HepG2 (cell line): Measurements from ENCODE around the gene FBXL20. TPM values are rescaled to one million over a fixed set of nuclear protein-coding genes. Genes with fewer than 3 reads are reported as not detected.
A peak's percentile ranks its signal among the peaks of the same experiment; 100 is the strongest.

Source experiments
- ATAC-seq: fragments of 200-7000 bp; cut with Tn5 transposase; 3 replicates; pipeline ENCODE4 v1.9.1; 2020; ENCODE audit warnings: mild to moderate bottlenecking, moderate library complexity
- BruUV-seq: library from RNA; stranded (reverse); fragments of 400-500 nt; replicated peaks from 2 replicates; lab custom pipeline; 2021; lab: Mats Ljungman, UMichigan
- CTCF ChIA-PET: fragments of 300-600 bp; formaldehyde crosslinking; extraction: SDS; loops from one replicate; lab custom pipeline; 2021; ENCODE audit warnings: low total read pairs, inconsistent platforms, low intra/inter-chr PET ratio; lab: Yijun Ruan, JAX
- POLR2A ChIA-PET: fragments of 350-600 bp; sonication (Branson Sonifier 250); formaldehyde crosslinking; loops from one replicate; lab custom pipeline; 2020; ENCODE audit warnings: antibody characterized with exemption, inconsistent platforms; lab: Yijun Ruan, JAX
- DNase-seq: peaks from one replicate; pipeline ENCODE4 v3.0.0-alpha.2; 2015; ENCODE audit warnings: low spot score
- FAIRE-seq: peaks from 3 replicates; lab custom pipeline; 2011; peaks lifted over from hg19 to GRCh38; lab: Jason Lieb, UNC
- H2AFZ ChIP-seq: one replicate; pipeline ENCODE4 v1.6.1; 2011; ENCODE audit warnings: low read length, inconsistent platforms
- H3K27ac ChIP-seq: fragments of 300-600 bp; 3 replicates; pipeline ENCODE4 v1.8.0; 2011; ENCODE audit warnings: mixed run types, mild to moderate bottlenecking, mixed read lengths, low read length, inconsistent platforms; ENCODE audit not compliant: insufficient read depth; ENCODE audit errors: extremely low read length
- H3K27me3 ChIP-seq, 2 experiments: fragments of 200-600 bp in 1 of 2; 2 replicates in 1 of 2; 3 replicates in 1 of 2; pipeline versions ENCODE4 v1.6.0 to v1.8.0; 2011; ENCODE audit warnings: low read length in 2 of 2, mild to moderate bottlenecking in 2 of 2, moderate library complexity in 2 of 2, inconsistent platforms in 1 of 2; ENCODE audit not compliant: insufficient read depth in 2 of 2, control insufficient read depth in 1 of 2
- H3K36me3 ChIP-seq, 2 experiments: fragments of 200-600 bp in 1 of 2; replicated peaks in 1 of 2; 2 replicates in 1 of 2; 3 replicates in 1 of 2; pipeline versions ENCODE4 v1.5.1 to v1.8.0; 2011; ENCODE audit warnings: low read length in 2 of 2, inconsistent platforms in 1 of 2; ENCODE audit not compliant: insufficient read depth in 2 of 2, control insufficient read depth in 1 of 2
- H3K4me1 ChIP-seq: 2 replicates; pipeline ENCODE4 v1.5.1; 2012; ENCODE audit warnings: low read length, inconsistent platforms; ENCODE audit not compliant: insufficient read depth
- H3K4me2 ChIP-seq: 2 replicates; pipeline ENCODE4 v1.6.0; 2011; ENCODE audit warnings: low read depth, low read length, inconsistent platforms
- H3K4me3 ChIP-seq, 3 experiments: fragments of 200-600 bp in 1 of 3; sonication (generic), shearing (Covaris generic) in 1 of 3; replicated peaks in 1 of 3; 2 replicates each; pipeline ENCODE4 v1.5.1; 2011 to 2016; ENCODE audit warnings: low read length in 3 of 3, inconsistent platforms in 2 of 3, low read depth in 2 of 3, mild to moderate bottlenecking in 2 of 3, control low read depth in 1 of 3, mixed read lengths in 1 of 3; ENCODE audit not compliant: insufficient read depth in 1 of 3
- H3K79me2 ChIP-seq: one replicate; pipeline ENCODE4 v1.6.1; 2011; ENCODE audit warnings: low read length, inconsistent platforms; ENCODE audit not compliant: insufficient read depth
- H3K9ac ChIP-seq: 2 replicates; pipeline ENCODE4 v1.6.0; 2011; ENCODE audit warnings: mild to moderate bottlenecking, low read depth, low read length, inconsistent platforms; ENCODE audit not compliant: insufficient read depth
- H3K9me3 ChIP-seq: 2 replicates; pipeline ENCODE4 v1.5.1; 2012; ENCODE audit warnings: mild to moderate bottlenecking, low read length
- H4K20me1 ChIP-seq: 2 replicates; pipeline ENCODE4 v1.6.0; 2011; ENCODE audit warnings: inconsistent platforms, mild to moderate bottlenecking, low read length, moderate library complexity; ENCODE audit not compliant: insufficient read depth
- AGO1 ChIP-seq: fragments of 200-400 bp; formaldehyde crosslinking; IDR thresholded peaks from 2 replicates; pipeline ENCODE4 v1.6.1; 2017; ENCODE audit warnings: mild to moderate bottlenecking, low read depth, low read length, moderate library complexity; ENCODE audit not compliant: poor library complexity, severe bottlenecking
- MBNL3 ChIP-seq: fragments of 250-450 bp; sonication (Bioruptor Pico); conservative IDR thresholded peaks from 2 replicates; pipeline ENCODE4 v1.8.0; 2022; ENCODE audit warnings: mild to moderate bottlenecking, inconsistent platforms
- PREB ChIP-seq: sonication (generic); formaldehyde crosslinking; IDR thresholded peaks from 2 replicates; pipeline ENCODE4 v1.4.0; 2020; ENCODE audit warnings: missing genetic modification reagents
- TARDBP ChIP-seq: sonication (generic); formaldehyde crosslinking; IDR thresholded peaks from 2 replicates; pipeline ENCODE4 v1.8.0; 2022; ENCODE audit warnings: mild to moderate bottlenecking, missing genetic modification reagents
- TEAD3 ChIP-seq: optimal IDR thresholded peaks from 2 replicates; pipeline ENCODE3; 2016; ENCODE audit warnings: borderline replicate concordance
- THAP7 ChIP-seq: sonication (generic); formaldehyde crosslinking; IDR thresholded peaks from 2 replicates; pipeline ENCODE4 v1.8.1; 2023; ENCODE audit warnings: mild to moderate bottlenecking, missing genetic modification reagents
- TMF1 ChIP-seq: sonication (generic); formaldehyde crosslinking; IDR thresholded peaks from 2 replicates; pipeline ENCODE4 v1.8.1; 2022; ENCODE audit warnings: low read depth, missing genetic modification reagents
- YY1 ChIP-seq: IDR thresholded peaks from 2 replicates; pipeline ENCODE4 v1.6.1; 2011; ENCODE audit warnings: low read length, low read depth, moderate library complexity, mild to moderate bottlenecking; ENCODE audit not compliant: insufficient read depth, insufficient replicate concordance
- ZBTB7B ChIP-seq: sonication (generic); formaldehyde crosslinking; IDR thresholded peaks from 2 replicates; pipeline ENCODE4 v1.4.0; 2020; ENCODE audit warnings: missing genetic modification reagents
- ZFP36L2 ChIP-seq: sonication (generic); formaldehyde crosslinking; IDR thresholded peaks from 2 replicates; pipeline ENCODE4 v1.4.0; 2020; ENCODE audit warnings: missing genetic modification reagents
- ZNF225 ChIP-seq: sonication (generic); formaldehyde crosslinking; IDR thresholded peaks from 2 replicates; pipeline ENCODE4 v1.4.0; 2020; ENCODE audit warnings: mild to moderate bottlenecking, missing genetic modification reagents
- ZNF414 ChIP-seq: sonication (generic); formaldehyde crosslinking; IDR thresholded peaks from 2 replicates; pipeline ENCODE4 v1.5.0; 2020; ENCODE audit warnings: missing genetic modification reagents
- ZNF547 ChIP-seq: sonication (generic); formaldehyde crosslinking; IDR thresholded peaks from 2 replicates; pipeline ENCODE4 v1.5.1; 2020; ENCODE audit warnings: mild to moderate bottlenecking, missing genetic modification reagents
- ZNF556 ChIP-seq: sonication (generic); formaldehyde crosslinking; IDR thresholded peaks from 2 replicates; pipeline ENCODE4 v1.4.0; 2020; ENCODE audit warnings: mild to moderate bottlenecking, missing genetic modification reagents, borderline replicate concordance
- ZNF770 ChIP-seq: sonication (generic); formaldehyde crosslinking; IDR thresholded peaks from 2 replicates; pipeline ENCODE4 v1.5.0; 2020; ENCODE audit warnings: mild to moderate bottlenecking, missing genetic modification reagents
- ZSCAN9 ChIP-seq: IDR thresholded peaks from 2 replicates; pipeline ENCODE4 v1.6.1; 2016; ENCODE audit warnings: borderline replicate concordance
- WGBS: methylation state at CpG from one replicate; pipeline ENCODE4 v1.1.6; 2017; ENCODE audit warnings: low lambda C conversion rate; 5-methylcytosine and 5-hydroxymethylcytosine counted together
- in situ Hi-C: cut with HindIII; loops from 2 replicates; pipeline ENCODE4 v1.10.0; 2017; ENCODE audit warnings: low pct_unique_long_range_greater_than_20kb; ENCODE audit not compliant: extremely low pct_ligation_motif_present
- intact Hi-C: fragments of 100-400 bp; cut with micrococcal nuclease; formaldehyde crosslinking; loops from one replicate; pipeline ENCODE4 v1.10.0; 2022; ENCODE audit not compliant: unreplicated experiment
- polyA plus RNA-seq, 8 experiments: library from polyadenylated mRNA; depleted of rRNA in 3 of 8; stranded (reverse) in 7 of 8; unstranded in 1 of 8; fragments of >200 nt; fragmentation: Illumina TruSeq in 4 of 8; extraction: Trizol in 4 of 8; gene quantifications; 2 replicates each; pipeline versions ENCODE4 v1.2.1 to v1.2.3, GENCODE V29; 2011 to 2016; ENCODE audit warnings: low read depth in 4 of 8, missing spikeins in 1 of 8, mixed read lengths in 1 of 8; ENCODE audit not compliant: insufficient read depth in 1 of 8
- total RNA-seq, 5 experiments: library from RNA; depleted of rRNA; stranded (reverse); fragments of >200 nt; fragmentation: Illumina TruSeq; extraction: Trizol; gene quantifications; 2 replicates each; pipeline ENCODE4 v1.2.3, GENCODE V29; 2016; ENCODE audit warnings: low read depth in 1 of 5
- TF ChIP-seq, protein P1 (sequence below): sonication (generic); formaldehyde crosslinking; IDR thresholded peaks from 2 replicates; pipeline ENCODE4 v1.5.1; 2020; ENCODE audit warnings: missing genetic modification reagents, mild to moderate bottlenecking, borderline replicate concordance

The FBXL20 gene
- total and polyA plus RNA-seq, 2 of the 13 experiments (the other 11 are each of a cell fraction or from before 2014, with no cell fraction given): 10.2 to 10.3 TPM

DNA sequence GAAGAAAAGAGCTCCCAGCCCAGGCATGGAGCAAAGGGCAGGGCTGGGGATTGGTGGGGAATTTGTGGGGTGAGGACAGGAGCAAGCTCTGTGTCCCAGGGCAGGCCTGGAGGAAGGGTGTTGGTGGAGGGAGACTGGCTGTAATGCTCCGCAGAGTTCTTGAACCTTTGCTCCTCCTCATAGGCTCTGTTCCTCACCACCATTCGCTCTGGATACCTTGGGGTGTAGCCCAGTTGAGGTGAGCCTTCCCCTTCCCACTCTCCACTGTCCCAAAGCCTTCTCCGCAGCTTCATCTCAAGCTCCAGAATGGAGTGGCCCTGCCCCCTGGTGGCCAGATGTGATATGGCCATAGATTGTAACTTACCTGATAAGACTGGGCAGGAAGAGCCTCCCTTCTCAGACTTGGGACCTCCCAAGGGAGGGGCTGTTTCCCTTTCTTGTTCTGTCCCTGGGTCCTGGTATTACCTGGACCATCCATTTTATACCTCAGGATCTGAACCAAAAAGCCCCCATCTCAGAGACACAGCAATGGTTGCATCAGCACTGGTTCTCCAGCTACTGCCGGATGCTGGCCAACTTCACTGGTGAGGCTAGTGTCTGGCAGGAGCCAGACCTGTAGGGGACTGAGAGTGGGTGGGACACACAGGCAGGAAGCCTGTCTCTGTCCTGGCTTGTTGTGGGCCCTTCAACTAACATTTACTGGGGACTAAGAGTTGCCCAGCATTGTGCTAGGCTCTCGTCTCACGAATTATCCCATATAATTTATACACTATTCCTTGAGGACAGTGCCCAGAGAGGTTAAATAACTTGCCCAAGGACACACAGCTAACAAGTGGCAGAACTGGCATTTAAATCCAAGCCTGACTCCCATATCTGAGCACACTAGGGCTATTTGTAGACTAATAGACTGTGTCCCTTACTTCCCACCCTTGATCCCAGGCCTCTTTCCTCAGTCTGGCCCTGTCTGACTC lies 156.5 kb downstream of the FBXL20 start:
- DNase-seq (peak; percentile 85), FAIRE-seq (peak; percentile 99), ATAC-seq (peak; percentile 90)
- Histone ChIP-seq H4K20me1 (no peaks in the 10 kb centered on the region), H3K4me1 (peaks cover 11% of the 10 kb centered on the region), H3K4me2 (peak overlapping the region; percentile 71), H3K27me3 (peaks cover 0 to 5% of the 10 kb centered on the region in 2 experiments; a peak in 1 of 5 replicates), H3K36me3 (no peaks in the 10 kb centered on the region), H3K9me3 (no peaks in the 10 kb centered on the region), H2AFZ (peak overlapping the region; percentile 12), H3K4me3 (peak overlapping the region; percentile 4 to 59 (median 5); a peak in 2 of 6 replicates), H3K79me2 (no peaks in the 10 kb centered on the region), H3K9ac (no peak overlapping the region; the same call in 1 of the 2 replicates), H3K27ac (no peak overlapping the region)
- BruUV-seq: no TSS peak
- 49% methylated on average over 6 of the region's 6 CpGs for WGBS
- ChIA-PET POLR2A (interaction anchor here (0.8 to 3.2 kb wide), 4 partner anchors 13 to 45 kb away, joined by 3 to 24 read pairs (median 14); partner anchors contain the start of gene RPL19), CTCF (interaction anchor here (0.8 to 4.2 kb wide), 6 partner anchors 9 to 80 kb away, joined by 3 to 35 read pairs (median 5); no protein-coding TSS in a partner anchor)
- intact Hi-C loops (loop anchor here (1.0 to 5.0 kb wide), 2 partner anchors 38 to 53 kb away; no protein-coding TSS in a partner anchor), in situ Hi-C loops (no loop called here)
- TF ChIP-seq ZNF414 (CRISPR knock-in tag): 0 out of 2 replicates have a peak, but pooled peaks have one; percentile 28
- no peak for TF ChIP-seq TMF1 (CRISPR knock-in tag)
- TF ChIP-seq TEAD3: peak; percentile 25
- TF ChIP-seq ZNF556: peak; percentile 20; the same call in 1 of the 2 replicates
- TF ChIP-seq THAP7: peak; percentile 72; the same call in 1 of the 2 replicates
- TF ChIP-seq, protein P1, sequence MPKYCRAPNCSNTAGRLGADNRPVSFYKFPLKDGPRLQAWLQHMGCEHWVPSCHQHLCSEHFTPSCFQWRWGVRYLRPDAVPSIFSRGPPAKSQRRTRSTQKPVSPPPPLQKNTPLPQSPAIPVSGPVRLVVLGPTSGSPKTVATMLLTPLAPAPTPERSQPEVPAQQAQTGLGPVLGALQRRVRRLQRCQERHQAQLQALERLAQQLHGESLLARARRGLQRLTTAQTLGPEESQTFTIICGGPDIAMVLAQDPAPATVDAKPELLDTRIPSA (CRISPR knock-in tag): no peak
- TF ChIP-seq AGO1: no peak
- no peak for TF ChIP-seq ZSCAN9
- TF ChIP-seq PREB: no peak
- TF ChIP-seq ZNF225 (CRISPR knock-in tag): no peak; the same call in 1 of the 2 replicates
- peak; percentile 30; the same call in 1 of the 2 replicates for TF ChIP-seq TARDBP (CRISPR knock-in tag)
- no peak for TF ChIP-seq ZNF770 (CRISPR knock-in tag)
- 0 out of 2 replicates have a peak, but pooled peaks have one; percentile 53 for TF ChIP-seq ZNF547 (CRISPR knock-in tag)
- no peak for TF ChIP-seq YY1
- no peak for TF ChIP-seq ZFP36L2 (CRISPR knock-in tag)
- 0 out of 2 replicates have a peak, but pooled peaks have one; percentile 24 for TF ChIP-seq ZBTB7B
- TF ChIP-seq MBNL3 (CRISPR knock-in tag): no peak
